ENCODE results near the gene NPTX1. TPM values are rescaled to one million over a fixed set of nuclear protein-coding genes. Genes with fewer than 3 reads are reported as not detected.

NPTX1 gene, protein sequence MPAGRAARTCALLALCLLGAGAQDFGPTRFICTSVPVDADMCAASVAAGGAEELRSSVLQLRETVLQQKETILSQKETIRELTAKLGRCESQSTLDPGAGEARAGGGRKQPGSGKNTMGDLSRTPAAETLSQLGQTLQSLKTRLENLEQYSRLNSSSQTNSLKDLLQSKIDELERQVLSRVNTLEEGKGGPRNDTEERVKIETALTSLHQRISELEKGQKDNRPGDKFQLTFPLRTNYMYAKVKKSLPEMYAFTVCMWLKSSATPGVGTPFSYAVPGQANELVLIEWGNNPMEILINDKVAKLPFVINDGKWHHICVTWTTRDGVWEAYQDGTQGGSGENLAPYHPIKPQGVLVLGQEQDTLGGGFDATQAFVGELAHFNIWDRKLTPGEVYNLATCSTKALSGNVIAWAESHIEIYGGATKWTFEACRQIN
- total RNA-seq = 0.73 and 2.7 TPM in 2 replicates

DNA sequence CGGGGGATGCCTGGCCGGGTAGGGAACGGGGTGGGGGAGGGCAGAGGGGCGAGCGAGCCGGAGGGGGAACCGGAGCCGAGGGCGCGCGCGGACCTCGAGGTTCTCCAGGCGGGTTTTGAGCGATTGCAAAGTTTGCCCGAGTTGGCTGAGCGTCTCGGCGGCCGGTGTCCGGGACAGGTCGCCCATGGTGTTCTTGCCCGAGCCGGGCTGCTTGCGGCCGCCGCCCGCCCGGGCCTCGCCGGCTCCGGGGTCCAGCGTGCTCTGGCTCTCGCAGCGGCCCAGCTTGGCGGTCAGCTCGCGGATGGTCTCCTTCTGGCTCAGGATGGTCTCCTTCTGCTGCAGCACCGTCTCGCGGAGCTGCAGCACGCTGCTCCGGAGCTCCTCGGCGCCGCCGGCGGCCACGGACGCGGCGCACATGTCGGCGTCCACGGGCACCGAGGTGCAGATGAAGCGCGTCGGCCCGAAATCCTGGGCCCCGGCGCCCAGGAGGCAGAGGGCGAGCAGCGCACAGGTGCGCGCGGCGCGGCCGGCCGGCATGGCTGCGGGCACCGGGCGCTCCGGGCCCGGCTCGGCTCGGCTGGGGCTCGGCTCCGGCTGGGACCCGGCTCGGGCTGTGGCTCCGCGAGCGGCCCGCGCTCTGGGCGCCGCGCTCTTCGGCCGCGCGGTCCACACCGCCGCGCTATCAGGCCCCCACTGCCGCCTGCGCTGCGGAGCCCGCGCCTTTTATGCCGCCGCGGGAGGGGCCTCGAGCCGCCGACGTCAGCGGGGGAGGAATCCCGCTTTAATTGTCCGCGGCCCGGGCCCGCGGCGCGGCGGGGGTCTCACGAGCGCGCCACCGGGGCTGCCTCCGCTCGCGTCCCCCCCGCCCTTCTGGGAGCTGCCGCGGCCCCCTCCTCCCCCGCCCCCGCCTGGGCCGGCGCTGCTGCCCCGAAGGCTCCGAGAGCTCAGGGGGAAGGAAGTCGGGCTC, at the start of gene NPTX1:
NPTX1 (minus strand) TSS at position 698 of the 967 bp plus-strand sequence; CDS start at position 537, 161 bp downstream.

Small RNAs within 50 kb of the gene (small RNA-seq; reads per million reads assigned to genes)
- not detected for gene AC120024.2
- gene AC120024.3 = not detected
- not detected for gene MIR4730

Other genes starting within 250 kb of the NPTX1 start
- gene RNF213, start 215.8 kb downstream of the NPTX1 start, total RNA-seq = 103 and 117 TPM in 2 replicates
- gene ENDOV, start 61.4 kb downstream of the NPTX1 start, total RNA-seq = 16.2 and 19.1 TPM in 2 replicates
- 29.8 and 35.4 TPM in 2 replicates for gene RPTOR, start 68.2 kb upstream of the NPTX1 start, total RNA-seq